Measurements from ENCODE around the gene PTPN3. TPM values are rescaled to one million over a fixed set of nuclear protein-coding genes. Genes with fewer than 3 reads are reported as not detected.

The PTPN3 gene
- total and polyA plus RNA-seq, 10 of the 15 experiments (the other 5 are each of a cell fraction or from before 2014, with no cell fraction given): 0.18 to 1.3 (median 0.39) TPM

- no peak for TF ChIP-seq HSF1 (IDR thresholded peaks at IDR 0.05; ENCODE audit: low read depth, low read length)
- TF ChIP-seq EGR1 (IDR thresholded peaks at IDR 0.05; ENCODE audit: borderline replicate concordance in 1 of 2, low read depth in 2 of 2, low read length in 2 of 2): no peak
- TF ChIP-seq, protein P1, sequence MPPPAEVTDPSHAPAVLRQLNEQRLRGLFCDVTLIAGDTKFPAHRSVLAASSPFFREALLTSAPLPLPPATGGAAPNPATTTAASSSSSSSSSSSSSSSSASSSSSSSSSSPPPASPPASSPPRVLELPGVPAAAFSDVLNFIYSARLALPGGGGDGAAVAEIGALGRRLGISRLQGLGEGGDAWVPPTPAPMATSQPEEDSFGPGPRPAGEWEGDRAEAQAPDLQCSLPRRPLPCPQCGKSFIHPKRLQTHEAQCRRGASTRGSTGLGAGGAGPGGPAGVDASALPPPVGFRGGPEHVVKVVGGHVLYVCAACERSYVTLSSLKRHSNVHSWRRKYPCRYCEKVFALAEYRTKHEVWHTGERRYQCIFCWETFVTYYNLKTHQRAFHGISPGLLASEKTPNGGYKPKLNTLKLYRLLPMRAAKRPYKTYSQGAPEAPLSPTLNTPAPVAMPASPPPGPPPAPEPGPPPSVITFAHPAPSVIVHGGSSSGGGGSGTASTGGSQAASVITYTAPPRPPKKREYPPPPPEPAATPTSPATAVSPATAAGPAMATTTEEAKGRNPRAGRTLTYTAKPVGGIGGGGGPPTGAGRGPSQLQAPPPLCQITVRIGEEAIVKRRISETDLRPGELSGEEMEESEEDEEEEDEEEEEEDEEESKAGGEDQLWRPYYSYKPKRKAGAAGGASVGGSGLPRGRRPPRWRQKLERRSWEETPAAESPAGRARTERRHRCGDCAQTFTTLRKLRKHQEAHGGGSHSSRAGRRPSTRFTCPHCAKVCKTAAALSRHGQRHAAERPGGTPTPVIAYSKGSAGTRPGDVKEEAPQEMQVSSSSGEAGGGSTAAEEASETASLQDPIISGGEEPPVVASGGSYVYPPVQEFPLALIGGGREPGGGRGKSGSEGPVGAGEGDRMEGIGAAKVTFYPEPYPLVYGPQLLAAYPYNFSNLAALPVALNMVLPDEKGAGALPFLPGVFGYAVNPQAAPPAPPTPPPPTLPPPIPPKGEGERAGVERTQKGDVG (CRISPR knock-in tag; IDR thresholded peaks at IDR 0.05): no peak
- TF ChIP-seq NR2C1 (IDR thresholded peaks at IDR 0.05): no peak
- TF ChIP-seq BRCA1 (IDR thresholded peaks at IDR 0.05; ENCODE audit: low read depth, low read length): no peak
- no peak for TF ChIP-seq EED (IDR thresholded peaks at IDR 0.05; ENCODE audit: low read depth)
- no peak for TF ChIP-seq RELB (IDR thresholded peaks at IDR 0.05; ENCODE audit: low read depth)
These were observed 38.7 kb downstream of the PTPN3 start (continued) for GRCh38 chr9:109459423-109459822.

Measured in GM12878 (cell line).